GM21529 (cell line): ENCODE results near the gene MAMLD1.
"Not testable (repeated sequence)": the region's sequence is repeated elsewhere in the genome, so short reads cannot be mapped to it uniquely, and the experiment has no call there.

Experiments
- ATAC-seq: cut with Tn5 transposase; IDR thresholded peaks from one replicate; pipeline ENCODE4 v1.9.1; 2021; ENCODE audit not compliant: unreplicated experiment

The MAMLD1 gene, protein sequence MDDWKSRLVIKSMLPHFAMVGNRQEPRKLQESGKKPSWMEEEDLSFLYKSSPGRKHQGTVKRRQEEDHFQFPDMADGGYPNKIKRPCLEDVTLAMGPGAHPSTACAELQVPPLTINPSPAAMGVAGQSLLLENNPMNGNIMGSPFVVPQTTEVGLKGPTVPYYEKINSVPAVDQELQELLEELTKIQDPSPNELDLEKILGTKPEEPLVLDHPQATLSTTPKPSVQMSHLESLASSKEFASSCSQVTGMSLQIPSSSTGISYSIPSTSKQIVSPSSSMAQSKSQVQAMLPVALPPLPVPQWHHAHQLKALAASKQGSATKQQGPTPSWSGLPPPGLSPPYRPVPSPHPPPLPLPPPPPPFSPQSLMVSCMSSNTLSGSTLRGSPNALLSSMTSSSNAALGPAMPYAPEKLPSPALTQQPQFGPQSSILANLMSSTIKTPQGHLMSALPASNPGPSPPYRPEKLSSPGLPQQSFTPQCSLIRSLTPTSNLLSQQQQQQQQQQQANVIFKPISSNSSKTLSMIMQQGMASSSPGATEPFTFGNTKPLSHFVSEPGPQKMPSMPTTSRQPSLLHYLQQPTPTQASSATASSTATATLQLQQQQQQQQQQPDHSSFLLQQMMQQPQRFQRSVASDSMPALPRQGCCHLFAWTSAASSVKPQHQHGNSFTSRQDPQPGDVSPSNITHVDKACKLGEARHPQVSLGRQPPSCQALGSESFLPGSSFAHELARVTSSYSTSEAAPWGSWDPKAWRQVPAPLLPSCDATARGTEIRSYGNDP

GRCh38 chrX:150362599-150363481, at the start of gene MAMLD1:
MAMLD1 (plus strand) TSS chrX:150363317; CDS start chrX:150445517, 82,200 bp downstream.
- no peak for ATAC-seq

DNA sequence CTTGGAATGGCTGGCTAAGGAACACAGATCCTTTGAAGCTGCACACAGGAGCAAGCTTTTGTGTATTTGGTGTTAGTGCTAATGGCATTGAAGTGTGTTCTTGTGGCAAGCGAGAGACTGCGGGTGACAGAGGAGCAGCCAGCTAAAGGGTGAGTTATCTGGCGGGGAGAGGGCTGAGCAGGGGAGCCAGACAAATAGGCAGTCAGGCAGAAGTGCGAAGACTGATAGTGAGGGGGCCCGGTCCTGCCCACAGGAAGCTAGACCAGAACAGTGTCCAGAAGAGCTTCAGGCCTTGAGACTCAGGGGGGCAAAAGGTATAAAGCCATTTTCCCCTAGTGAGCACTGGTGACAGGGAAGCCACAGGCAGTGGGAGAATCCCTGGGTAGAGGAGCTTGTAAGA, 49.6 kb upstream of the MAMLD1 start:
- ATAC-seq, result no peak

- no peak for ATAC-seq
These were observed 48.9 kb upstream of the MAMLD1 start for GRCh38 chrX:150314186-150314585.

DNA sequence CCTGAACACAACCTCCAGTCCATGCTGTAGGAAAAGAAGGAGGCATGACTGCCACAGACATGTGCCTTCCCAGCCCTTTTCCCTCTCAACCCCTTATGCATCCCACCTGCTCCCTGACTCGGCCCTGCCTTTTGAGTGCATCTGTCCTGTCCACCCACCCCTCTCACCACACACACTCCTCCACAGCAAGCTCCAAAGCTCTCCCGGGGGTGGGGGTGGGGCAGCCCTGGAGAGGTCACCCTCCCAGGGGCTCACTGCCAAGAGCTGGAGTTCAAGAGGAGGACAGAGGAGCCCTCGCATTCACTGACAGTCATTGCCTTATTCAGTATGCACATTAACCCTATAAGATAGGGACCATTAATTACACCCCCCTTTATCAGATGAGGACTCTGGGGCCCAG, 46.6 kb upstream of the MAMLD1 start:
- no peak for ATAC-seq

DNA sequence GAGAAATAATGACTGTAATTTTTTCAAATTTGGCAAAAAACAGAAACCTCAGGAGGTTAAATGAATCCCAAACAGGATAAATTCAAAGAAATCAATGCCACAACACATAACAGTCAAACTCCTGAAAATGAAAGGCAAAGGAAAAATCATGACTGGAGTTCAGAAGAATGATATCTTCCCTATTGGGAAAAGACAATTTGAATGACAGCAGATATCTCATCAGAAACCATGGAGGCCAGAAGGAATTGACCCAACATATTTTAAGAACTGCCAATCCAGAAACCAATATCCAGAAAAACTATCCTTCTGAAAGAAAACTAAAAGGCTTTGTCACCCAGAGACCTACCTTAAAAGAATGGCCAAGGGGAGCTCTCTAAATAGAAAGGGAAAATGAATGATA, 40.1 kb upstream of the MAMLD1 start:
- ATAC-seq, result no peak

GRCh38 chrX:150324035-150324728, 38.9 kb upstream of the MAMLD1 start:
- no peak for ATAC-seq

DNA sequence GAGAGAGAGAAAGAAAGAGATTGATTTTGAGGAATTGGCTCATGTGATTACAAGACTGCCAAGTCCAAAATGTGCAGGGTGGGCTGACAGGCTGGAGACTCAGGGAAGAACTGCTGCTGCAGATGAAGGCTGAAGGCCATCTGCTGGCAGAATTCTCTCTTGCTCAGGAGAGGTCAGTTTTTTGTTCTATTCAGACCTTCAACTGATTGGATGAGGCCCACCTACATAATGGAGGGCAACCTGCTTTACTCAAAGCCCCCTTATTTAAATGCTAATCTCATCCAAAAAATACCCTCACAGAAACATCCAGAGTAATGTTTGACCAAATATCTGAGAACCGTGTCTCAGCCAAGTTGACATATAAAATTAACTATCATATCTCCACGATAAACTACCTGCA, 38.2 kb upstream of the MAMLD1 start:
- no peak for ATAC-seq

GRCh38 chrX:150326541-150327247, 36.4 kb upstream of the MAMLD1 start:
- no peak for ATAC-seq

DNA sequence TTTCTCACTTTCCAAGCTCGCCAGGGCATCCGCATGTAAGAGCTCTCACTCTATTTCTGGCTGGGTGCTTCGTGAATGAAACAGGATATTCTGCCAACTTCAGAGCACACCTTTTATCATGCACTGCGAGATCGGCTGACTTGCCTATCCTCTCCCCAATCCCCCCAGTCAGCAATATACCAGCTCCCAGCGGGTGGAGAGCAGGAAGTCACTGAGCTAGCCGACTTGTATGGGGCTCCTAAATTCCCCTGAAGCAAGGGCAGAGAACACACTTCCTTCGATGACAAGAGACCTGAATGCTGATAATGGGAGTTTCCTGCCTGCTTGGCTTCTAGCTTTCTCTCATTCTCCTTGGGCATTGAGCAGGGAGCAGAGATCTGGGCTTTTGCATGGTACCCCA, 33.8 kb upstream of the MAMLD1 start:
- ATAC-seq, result no peak

GRCh38 chrX:150329868-150330267, 33.2 kb upstream of the MAMLD1 start:
- no peak for ATAC-seq

DNA sequence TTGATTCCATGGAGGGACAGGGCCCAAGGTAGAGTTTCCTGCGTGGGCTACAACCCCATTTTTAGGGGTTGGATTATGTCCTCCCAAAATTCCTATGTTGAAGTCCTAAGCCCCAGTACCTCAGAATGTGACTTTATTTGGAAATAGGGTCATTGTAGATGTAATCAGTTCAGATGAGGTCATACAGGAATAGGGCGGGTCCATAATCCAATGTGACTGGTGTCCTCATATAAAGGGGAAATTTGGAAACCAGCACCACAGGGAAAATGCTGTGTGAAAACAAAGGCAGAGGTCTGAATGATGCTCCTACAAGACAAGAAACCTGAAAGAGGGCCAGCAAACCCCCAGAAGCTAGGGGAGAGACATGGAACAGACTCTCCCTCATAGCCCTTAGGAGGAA, 31.1 kb upstream of the MAMLD1 start:
- no peak for ATAC-seq

DNA sequence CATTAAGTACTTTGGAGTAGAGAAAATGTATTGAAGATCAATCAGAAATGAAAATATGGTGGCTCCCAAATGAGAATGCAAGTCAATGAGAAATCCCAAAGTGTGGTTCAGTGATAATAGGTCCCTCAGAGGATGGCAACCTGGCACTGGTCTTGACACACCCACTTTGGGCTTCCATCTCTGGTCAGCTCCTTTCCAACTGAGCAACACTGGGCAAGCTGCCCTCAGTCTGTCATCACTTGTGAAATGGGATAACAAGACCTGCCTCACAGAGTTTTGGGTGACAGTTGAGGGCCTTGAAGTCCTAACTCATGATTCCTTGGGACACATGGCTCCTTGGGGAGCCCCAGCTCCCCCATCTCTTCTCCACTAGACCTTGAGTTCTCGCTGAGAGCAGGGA, 29.0 kb upstream of the MAMLD1 start:
- no peak for ATAC-seq

DNA sequence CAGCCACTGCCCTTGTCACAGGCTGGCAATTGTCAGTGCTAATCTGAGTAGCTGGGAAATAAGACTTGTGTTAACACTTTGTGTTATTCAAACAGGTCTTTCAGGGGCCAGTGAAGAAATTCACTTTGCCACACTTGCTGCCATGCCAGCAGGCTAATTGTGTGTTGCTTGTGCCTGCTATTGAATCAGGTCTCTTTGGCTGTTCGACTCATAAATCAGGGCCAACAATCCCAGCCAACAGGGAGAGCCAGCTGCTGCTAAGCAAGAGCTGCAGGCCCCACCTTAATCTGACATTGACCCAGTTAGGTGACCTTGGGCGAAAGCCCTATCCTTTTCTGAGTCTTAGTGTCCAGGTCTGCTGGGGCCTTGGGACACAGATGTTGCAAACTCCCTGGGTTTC, 28.1 kb upstream of the MAMLD1 start:
- ATAC-seq, result no peak

- ATAC-seq, result no peak
These were observed 26.1 kb upstream of the MAMLD1 start for GRCh38 chrX:150337026-150337425.

- ATAC-seq, result no peak
These were observed 25.6 kb upstream of the MAMLD1 start for GRCh38 chrX:150337536-150337935.

DNA sequence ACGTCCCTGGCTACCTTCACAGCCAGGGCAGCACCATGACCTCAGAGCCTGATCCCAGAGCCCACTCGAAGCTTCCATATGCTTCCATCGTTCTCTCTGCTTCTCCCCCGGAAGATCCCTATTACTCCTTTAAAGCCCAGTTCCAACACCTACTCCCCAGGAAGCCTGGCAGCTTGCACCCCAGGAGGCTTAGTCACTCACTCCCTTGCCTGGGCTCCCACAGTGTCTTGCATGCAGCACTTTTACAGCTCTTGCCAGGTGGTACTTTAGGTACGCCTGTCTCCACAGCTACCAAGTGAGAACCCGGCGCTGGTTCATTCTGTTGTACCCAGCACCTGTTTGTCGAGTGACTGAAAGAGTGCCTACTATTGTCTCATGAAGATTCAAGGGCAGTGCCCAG, 24.5 kb upstream of the MAMLD1 start:
- ATAC-seq, result no peak

DNA sequence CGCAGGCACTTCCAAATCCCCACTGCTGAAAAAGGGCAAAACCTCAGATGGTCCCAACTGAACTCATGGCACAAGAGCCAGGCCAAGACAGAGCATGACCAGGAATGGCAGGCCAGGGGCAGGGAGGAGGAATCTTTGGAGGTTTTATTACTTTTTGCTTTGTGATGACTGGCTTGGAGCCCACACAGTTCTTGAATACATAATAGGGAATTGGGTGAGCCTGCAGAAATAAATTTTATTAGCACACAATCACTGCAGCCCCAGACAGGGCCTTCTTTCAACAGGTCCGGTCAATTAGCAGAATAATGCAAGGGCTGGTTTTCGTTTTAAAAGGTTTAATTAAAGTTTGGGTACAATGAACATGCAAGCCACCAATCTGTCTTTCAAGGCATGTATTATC, 23.4 kb upstream of the MAMLD1 start:
- ATAC-seq, result no peak

DNA sequence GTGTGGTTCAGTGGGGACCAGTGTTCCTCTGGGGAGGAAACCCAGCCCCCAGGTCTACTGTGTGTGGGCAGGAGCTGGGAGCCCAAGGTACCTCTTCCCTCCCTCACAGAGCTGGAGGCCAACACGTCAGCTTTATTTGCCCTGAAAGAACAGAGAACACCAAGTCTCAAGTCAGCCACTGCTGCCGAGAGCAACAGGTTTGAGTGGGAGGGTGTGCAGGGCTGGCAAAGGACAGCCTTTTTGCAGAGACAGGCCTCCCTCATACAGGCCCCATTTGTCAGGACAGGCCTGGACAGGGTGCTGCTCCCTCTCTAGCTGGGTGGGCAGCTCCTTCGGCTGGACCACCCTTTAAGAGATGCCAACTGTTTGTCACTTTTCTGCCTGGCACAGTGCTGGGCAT, 22.8 kb upstream of the MAMLD1 start:
- ATAC-seq, result not testable (repeated sequence)

- no peak for ATAC-seq
These were observed 15.6 kb upstream of the MAMLD1 start for GRCh38 chrX:150347471-150347870.

DNA sequence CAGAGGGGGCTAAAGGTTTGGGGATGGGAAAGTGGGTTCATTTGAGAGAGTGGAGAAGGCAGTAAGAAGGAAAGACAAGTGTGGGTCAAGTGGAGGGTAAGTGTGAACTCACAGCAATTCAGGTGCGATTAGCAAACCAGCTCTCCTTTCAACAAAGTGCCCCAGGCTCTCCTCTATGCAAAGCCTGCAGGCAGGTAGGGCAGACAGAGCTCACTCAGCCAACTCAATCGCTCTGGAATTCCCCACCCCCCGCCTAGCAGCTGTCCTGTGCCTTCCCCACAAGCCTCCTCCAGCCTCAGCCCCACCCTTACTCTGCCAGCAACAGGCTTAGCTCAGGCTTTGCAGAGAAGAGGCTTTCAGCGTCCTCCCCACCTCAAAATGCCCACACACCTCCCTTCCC, 14.8 kb upstream of the MAMLD1 start:
- no peak for ATAC-seq
